HepG2 (cell line): Measurements from ENCODE around the gene MYO3B. TPM values are rescaled to one million over a fixed set of nuclear protein-coding genes. Genes with fewer than 3 reads are reported as not detected.

Experiments
- ATRX ChIP-seq: sonication (generic); formaldehyde crosslinking; IDR thresholded peaks from 2 replicates; pipeline ENCODE4 v1.4.0; 2020; ENCODE audit warnings: missing genetic modification reagents, borderline replicate concordance
- JDP2 ChIP-seq: sonication (generic); formaldehyde crosslinking; IDR thresholded peaks from 2 replicates; pipeline ENCODE4 v1.8.1; 2022; ENCODE audit warnings: missing genetic modification reagents, borderline replicate concordance
- KDM5B ChIP-seq: sonication (generic); formaldehyde crosslinking; IDR thresholded peaks from 2 replicates; pipeline ENCODE4 v1.4.0; 2020; ENCODE audit warnings: missing genetic modification reagents, mild to moderate bottlenecking, borderline replicate concordance
- KLF6 ChIP-seq: IDR thresholded peaks from 2 replicates; pipeline ENCODE4 v1.8.0; 2016; ENCODE audit warnings: missing biosample characterization, missing genetic modification reagents
- NR1H2 ChIP-seq: sonication (generic); formaldehyde crosslinking; IDR thresholded peaks from 2 replicates; pipeline ENCODE4 v1.8.1; 2022; ENCODE audit warnings: low read depth, missing genetic modification reagents, borderline replicate concordance
- RAD51 ChIP-seq: fragments of 450-650 bp; IDR thresholded peaks from 2 replicates; pipeline ENCODE4 v1.6.1; 2016; ENCODE audit warnings: borderline replicate concordance
- RNF2 ChIP-seq: fragments of 450-650 bp; conservative IDR thresholded peaks from 2 replicates; pipeline ENCODE4 v1.6.1; 2016; ENCODE audit warnings: low read depth
- ZNF557 ChIP-seq: sonication (generic); formaldehyde crosslinking; IDR thresholded peaks from 2 replicates; pipeline ENCODE4 v1.4.0; 2020; ENCODE audit warnings: missing genetic modification reagents
- ZNF564 ChIP-seq: sonication (generic); formaldehyde crosslinking; IDR thresholded peaks from 2 replicates; pipeline ENCODE4 v1.8.1; 2023; ENCODE audit warnings: mild to moderate bottlenecking, missing genetic modification reagents
- ZNF570 ChIP-seq: sonication (generic); formaldehyde crosslinking; IDR thresholded peaks from 2 replicates; pipeline ENCODE4 v1.4.0; 2020; ENCODE audit warnings: mild to moderate bottlenecking, missing genetic modification reagents, borderline replicate concordance
- ZNF670 ChIP-seq: sonication (generic); formaldehyde crosslinking; IDR thresholded peaks from 2 replicates; pipeline ENCODE4 v1.8.0; 2022; ENCODE audit warnings: mild to moderate bottlenecking, missing genetic modification reagents, borderline replicate concordance
- polyA plus RNA-seq, 8 experiments: library from polyadenylated mRNA; depleted of rRNA in 3 of 8; stranded (reverse) in 7 of 8; unstranded in 1 of 8; fragments of >200 nt; fragmentation: Illumina TruSeq in 4 of 8; extraction: Trizol in 4 of 8; gene quantifications; 2 replicates each; pipeline versions ENCODE4 v1.2.1 to v1.2.3, GENCODE V29; 2011 to 2016; ENCODE audit warnings: low read depth in 4 of 8, missing spikeins in 1 of 8, mixed read lengths in 1 of 8; ENCODE audit not compliant: insufficient read depth in 1 of 8
- total RNA-seq, 5 experiments: library from RNA; depleted of rRNA; stranded (reverse); fragments of >200 nt; fragmentation: Illumina TruSeq; extraction: Trizol; gene quantifications; 2 replicates each; pipeline ENCODE4 v1.2.3, GENCODE V29; 2016; ENCODE audit warnings: low read depth in 1 of 5
- TF ChIP-seq, protein P1 (sequence below): sonication (generic); formaldehyde crosslinking; IDR thresholded peaks from 2 replicates; pipeline ENCODE4 v1.8.1; 2022; ENCODE audit warnings: low read depth, mild to moderate bottlenecking, missing genetic modification reagents
- TF ChIP-seq, protein P2 (sequence below): sonication (generic); formaldehyde crosslinking; IDR thresholded peaks from 2 replicates; pipeline ENCODE4 v1.8.1; 2023; ENCODE audit warnings: mild to moderate bottlenecking, inconsistent platforms, moderate library complexity, missing genetic modification reagents, borderline replicate concordance
- TF ChIP-seq, protein P3 (sequence below): sonication (generic); formaldehyde crosslinking; IDR thresholded peaks from 2 replicates; pipeline ENCODE4 v1.9.0; 2021; ENCODE audit warnings: mild to moderate bottlenecking, missing genetic modification reagents
- TF ChIP-seq, protein P4 (sequence below): sonication (generic); formaldehyde crosslinking; conservative IDR thresholded peaks from 2 replicates; pipeline ENCODE4 v1.4.0; 2020; ENCODE audit warnings: missing genetic modification reagents
- TF ChIP-seq, protein P5 (sequence below): sonication (generic); formaldehyde crosslinking; IDR thresholded peaks from 2 replicates; pipeline ENCODE4 v1.5.0; 2020; ENCODE audit warnings: missing genetic modification reagents, mild to moderate bottlenecking, borderline replicate concordance

The MYO3B gene
- total and polyA plus RNA-seq, 2 of the 13 experiments (the other 11 are each of a cell fraction or from before 2014, with no cell fraction given) = 0.01 TPM; not detected in 1

DNA sequence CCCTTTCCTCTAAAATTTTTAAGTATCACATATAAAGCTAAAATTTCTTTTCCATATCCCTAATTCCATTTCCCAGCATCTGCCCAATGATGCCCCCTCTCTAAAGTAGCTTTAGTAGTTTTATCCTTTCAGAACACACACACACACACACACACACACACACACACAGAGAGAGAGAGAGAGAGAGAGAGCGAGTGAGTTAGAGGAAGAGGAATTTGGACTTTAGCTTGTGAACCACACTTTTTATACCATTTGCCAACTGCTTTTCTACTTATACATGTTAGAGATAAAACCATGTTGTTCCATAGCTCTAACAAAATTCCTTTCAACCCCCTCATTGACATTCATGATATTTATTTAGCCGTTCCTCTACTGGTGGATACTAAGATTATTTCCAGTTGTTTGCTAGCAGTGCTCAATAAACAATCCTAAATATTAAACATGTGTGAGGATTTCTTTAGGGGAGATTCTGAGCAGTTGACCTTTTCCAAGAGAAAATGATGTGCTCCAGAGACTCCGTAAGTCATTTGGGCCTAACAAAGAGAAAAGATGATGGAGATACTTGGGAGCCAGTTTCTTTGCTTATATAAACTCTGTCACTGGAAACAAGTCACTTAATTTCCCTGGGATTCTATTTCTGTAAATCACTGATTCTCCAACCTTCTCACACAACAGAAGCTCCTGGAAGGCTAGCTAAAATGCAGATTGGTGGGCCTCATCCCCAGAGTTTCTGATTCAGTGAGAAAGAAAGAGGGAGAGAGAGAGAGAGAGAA is 307.5 kb downstream of the MYO3B start (continued):
- TF ChIP-seq, protein P1, sequence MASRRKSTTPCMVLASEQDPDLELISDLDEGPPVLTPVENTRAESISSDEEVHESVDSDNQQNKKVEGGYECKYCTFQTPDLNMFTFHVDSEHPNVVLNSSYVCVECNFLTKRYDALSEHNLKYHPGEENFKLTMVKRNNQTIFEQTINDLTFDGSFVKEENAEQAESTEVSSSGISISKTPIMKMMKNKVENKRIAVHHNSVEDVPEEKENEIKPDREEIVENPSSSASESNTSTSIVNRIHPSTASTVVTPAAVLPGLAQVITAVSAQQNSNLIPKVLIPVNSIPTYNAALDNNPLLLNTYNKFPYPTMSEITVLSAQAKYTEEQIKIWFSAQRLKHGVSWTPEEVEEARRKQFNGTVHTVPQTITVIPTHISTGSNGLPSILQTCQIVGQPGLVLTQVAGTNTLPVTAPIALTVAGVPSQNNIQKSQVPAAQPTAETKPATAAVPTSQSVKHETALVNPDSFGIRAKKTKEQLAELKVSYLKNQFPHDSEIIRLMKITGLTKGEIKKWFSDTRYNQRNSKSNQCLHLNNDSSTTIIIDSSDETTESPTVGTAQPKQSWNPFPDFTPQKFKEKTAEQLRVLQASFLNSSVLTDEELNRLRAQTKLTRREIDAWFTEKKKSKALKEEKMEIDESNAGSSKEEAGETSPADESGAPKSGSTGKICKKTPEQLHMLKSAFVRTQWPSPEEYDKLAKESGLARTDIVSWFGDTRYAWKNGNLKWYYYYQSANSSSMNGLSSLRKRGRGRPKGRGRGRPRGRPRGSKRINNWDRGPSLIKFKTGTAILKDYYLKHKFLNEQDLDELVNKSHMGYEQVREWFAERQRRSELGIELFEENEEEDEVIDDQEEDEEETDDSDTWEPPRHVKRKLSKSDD (CRISPR knock-in tag) = no peak
- TF ChIP-seq ZNF564 = no peak
- TF ChIP-seq KLF6 (CRISPR knock-in tag) = no peak
- no peak for TF ChIP-seq ZNF670
- no peak for TF ChIP-seq KDM5B (CRISPR knock-in tag)
- TF ChIP-seq, protein P2, sequence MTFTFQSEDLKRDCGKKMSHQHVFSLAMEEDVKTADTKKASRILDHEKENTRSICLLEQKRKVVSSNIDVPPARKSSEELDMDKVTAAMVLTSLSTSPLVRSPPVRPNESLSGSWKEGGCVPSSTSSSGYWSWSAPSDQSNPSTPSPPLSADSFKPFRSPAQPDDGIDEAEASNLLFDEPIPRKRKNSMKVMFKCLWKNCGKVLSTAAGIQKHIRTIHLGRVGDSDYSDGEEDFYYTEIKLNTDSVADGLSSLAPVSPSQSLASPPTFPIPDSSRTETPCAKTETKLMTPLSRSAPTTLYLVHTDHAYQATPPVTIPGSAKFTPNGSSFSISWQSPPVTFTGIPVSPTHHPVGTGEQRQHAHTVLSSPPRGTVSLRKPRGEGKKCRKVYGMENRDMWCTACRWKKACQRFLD (CRISPR knock-in tag) = no peak
- TF ChIP-seq RNF2 = 0 out of 2 replicates have a peak, but pooled peaks have one; percentile 23
- no peak for TF ChIP-seq ATRX (CRISPR knock-in tag)
- TF ChIP-seq, protein P3, sequence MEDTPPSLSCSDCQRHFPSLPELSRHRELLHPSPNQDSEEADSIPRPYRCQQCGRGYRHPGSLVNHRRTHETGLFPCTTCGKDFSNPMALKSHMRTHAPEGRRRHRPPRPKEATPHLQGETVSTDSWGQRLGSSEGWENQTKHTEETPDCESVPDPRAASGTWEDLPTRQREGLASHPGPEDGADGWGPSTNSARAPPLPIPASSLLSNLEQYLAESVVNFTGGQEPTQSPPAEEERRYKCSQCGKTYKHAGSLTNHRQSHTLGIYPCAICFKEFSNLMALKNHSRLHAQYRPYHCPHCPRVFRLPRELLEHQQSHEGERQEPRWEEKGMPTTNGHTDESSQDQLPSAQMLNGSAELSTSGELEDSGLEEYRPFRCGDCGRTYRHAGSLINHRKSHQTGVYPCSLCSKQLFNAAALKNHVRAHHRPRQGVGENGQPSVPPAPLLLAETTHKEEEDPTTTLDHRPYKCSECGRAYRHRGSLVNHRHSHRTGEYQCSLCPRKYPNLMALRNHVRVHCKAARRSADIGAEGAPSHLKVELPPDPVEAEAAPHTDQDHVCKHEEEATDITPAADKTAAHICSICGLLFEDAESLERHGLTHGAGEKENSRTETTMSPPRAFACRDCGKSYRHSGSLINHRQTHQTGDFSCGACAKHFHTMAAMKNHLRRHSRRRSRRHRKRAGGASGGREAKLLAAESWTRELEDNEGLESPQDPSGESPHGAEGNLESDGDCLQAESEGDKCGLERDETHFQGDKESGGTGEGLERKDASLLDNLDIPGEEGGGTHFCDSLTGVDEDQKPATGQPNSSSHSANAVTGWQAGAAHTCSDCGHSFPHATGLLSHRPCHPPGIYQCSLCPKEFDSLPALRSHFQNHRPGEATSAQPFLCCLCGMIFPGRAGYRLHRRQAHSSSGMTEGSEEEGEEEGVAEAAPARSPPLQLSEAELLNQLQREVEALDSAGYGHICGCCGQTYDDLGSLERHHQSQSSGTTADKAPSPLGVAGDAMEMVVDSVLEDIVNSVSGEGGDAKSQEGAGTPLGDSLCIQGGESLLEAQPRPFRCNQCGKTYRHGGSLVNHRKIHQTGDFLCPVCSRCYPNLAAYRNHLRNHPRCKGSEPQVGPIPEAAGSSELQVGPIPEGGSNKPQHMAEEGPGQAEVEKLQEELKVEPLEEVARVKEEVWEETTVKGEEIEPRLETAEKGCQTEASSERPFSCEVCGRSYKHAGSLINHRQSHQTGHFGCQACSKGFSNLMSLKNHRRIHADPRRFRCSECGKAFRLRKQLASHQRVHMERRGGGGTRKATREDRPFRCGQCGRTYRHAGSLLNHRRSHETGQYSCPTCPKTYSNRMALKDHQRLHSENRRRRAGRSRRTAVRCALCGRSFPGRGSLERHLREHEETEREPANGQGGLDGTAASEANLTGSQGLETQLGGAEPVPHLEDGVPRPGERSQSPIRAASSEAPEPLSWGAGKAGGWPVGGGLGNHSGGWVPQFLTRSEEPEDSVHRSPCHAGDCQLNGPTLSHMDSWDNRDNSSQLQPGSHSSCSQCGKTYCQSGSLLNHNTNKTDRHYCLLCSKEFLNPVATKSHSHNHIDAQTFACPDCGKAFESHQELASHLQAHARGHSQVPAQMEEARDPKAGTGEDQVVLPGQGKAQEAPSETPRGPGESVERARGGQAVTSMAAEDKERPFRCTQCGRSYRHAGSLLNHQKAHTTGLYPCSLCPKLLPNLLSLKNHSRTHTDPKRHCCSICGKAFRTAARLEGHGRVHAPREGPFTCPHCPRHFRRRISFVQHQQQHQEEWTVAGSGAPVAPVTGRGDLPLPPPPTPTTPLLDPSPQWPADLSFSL = peak; percentile 95
- TF ChIP-seq, protein P4, sequence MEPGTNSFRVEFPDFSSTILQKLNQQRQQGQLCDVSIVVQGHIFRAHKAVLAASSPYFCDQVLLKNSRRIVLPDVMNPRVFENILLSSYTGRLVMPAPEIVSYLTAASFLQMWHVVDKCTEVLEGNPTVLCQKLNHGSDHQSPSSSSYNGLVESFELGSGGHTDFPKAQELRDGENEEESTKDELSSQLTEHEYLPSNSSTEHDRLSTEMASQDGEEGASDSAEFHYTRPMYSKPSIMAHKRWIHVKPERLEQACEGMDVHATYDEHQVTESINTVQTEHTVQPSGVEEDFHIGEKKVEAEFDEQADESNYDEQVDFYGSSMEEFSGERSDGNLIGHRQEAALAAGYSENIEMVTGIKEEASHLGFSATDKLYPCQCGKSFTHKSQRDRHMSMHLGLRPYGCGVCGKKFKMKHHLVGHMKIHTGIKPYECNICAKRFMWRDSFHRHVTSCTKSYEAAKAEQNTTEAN (CRISPR knock-in tag) = 0 out of 2 replicates have a peak, but pooled peaks have one; percentile 69
- TF ChIP-seq JDP2 (CRISPR knock-in tag) = no peak
- TF ChIP-seq ZNF557 = no peak
- TF ChIP-seq ZNF570 (CRISPR knock-in tag) = no peak
- no peak for TF ChIP-seq NR1H2 (CRISPR knock-in tag)
- TF ChIP-seq, protein P5, sequence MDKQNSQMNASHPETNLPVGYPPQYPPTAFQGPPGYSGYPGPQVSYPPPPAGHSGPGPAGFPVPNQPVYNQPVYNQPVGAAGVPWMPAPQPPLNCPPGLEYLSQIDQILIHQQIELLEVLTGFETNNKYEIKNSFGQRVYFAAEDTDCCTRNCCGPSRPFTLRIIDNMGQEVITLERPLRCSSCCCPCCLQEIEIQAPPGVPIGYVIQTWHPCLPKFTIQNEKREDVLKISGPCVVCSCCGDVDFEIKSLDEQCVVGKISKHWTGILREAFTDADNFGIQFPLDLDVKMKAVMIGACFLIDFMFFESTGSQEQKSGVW (CRISPR knock-in tag) = no peak
- TF ChIP-seq RAD51 = no peak
